GM12891 (cell line): Measurements from ENCODE around the gene JPH3.

Experiments
- POLR2A ChIP-seq: IDR thresholded peaks from 2 replicates; pipeline ENCODE4 v1.6.1; 2011; ENCODE audit warnings: low read depth, low read length, control low read depth
- POLR2AphosphoS5 ChIP-seq: IDR thresholded peaks from 2 replicates; pipeline ENCODE4 v1.6.1; 2011; ENCODE audit warnings: low read depth, low read length, control low read depth
- TAF1 ChIP-seq: IDR thresholded peaks from 2 replicates; pipeline ENCODE4 v1.6.1; 2011; ENCODE audit warnings: low read depth, low read length, control low read depth

DNA sequence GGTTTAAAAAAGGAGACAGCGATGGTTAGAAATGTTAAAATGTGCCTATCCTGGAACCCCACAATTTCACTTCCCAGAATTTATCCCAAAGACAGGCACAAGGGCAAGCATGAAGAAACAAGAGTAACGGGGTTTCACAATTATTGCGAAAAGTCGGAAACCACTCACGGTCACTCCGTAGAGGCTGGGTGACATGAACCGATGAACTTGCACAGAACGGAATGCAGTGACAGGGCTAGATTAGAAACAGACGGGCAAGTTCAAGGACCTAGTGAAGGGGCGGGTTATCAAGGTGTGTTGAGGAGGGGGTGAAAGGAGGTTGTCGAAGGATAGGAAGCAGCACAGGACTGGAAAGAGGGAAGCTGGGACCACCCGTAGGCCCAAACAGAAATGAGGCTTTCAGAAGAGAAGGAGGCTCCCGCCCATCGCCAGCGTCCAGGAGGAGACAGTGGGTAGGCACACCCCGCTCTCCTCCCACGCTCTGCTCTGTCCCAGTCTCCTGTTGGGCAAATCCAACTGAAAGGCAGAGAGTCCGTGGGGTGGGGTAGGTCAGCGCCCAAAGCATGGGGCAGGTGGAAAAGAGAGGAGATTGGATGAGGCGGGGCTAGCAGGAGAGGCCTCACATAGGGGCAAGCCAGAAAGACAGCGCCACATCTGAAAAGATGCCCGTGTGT is 47.4 kb upstream of the JPH3 start:
- no peak for TF ChIP-seq TAF1
- TF ChIP-seq POLR2A: no peak
- no peak for TF ChIP-seq POLR2AphosphoS5
